HG03558 (cell line): Measurements from ENCODE around the gene KIF26B.

Experiments used
- ATAC-seq: cut with Tn5 transposase; IDR thresholded peaks from one replicate; pipeline ENCODE4 v1.9.1; 2021; ENCODE audit warnings: moderate number of reproducible peaks; ENCODE audit not compliant: unreplicated experiment; ENCODE audit errors: extremely low read depth

KIF26B gene

GRCh38 chr1:245266105-245266504, 111.3 kb downstream of the KIF26B start:
- no peak for ATAC-seq

GRCh38 chr1:245270063-245270462, 115.3 kb downstream of the KIF26B start:
- ATAC-seq: no peak

GRCh38 chr1:245270972-245271371, 116.2 kb downstream of the KIF26B start:
- ATAC-seq: no peak

- ATAC-seq: no peak
Observed at GRCh38 chr1:245272676-245273075, 117.9 kb downstream of the KIF26B start.

- ATAC-seq: no peak
Observed at GRCh38 chr1:245276445-245276844, 121.7 kb downstream of the KIF26B start.

- no peak for ATAC-seq
Observed at GRCh38 chr1:245277276-245277675, 122.5 kb downstream of the KIF26B start.

- no peak for ATAC-seq
Observed at GRCh38 chr1:245278846-245279245, 124.1 kb downstream of the KIF26B start.

- ATAC-seq: no peak
Observed at GRCh38 chr1:245279346-245279745, 124.6 kb downstream of the KIF26B start.

- no peak for ATAC-seq
Observed at GRCh38 chr1:245283001-245283400, 128.2 kb downstream of the KIF26B start.

GRCh38 chr1:245285168-245285567, 130.4 kb downstream of the KIF26B start:
- no peak for ATAC-seq

GRCh38 chr1:245288796-245289195, 134.0 kb downstream of the KIF26B start:
- no peak for ATAC-seq

GRCh38 chr1:245290836-245291235, 136.1 kb downstream of the KIF26B start:
- ATAC-seq: no peak

GRCh38 chr1:245291351-245291750, 136.6 kb downstream of the KIF26B start:
- ATAC-seq: no peak

- ATAC-seq: no peak
Observed at GRCh38 chr1:245292141-245292540, 137.4 kb downstream of the KIF26B start.

- ATAC-seq: no peak
Observed at GRCh38 chr1:245292553-245292952, 137.8 kb downstream of the KIF26B start.

- no peak for ATAC-seq
Observed at GRCh38 chr1:245294020-245294419, 139.2 kb downstream of the KIF26B start.

- ATAC-seq: no peak
Observed at GRCh38 chr1:245298781-245299180, 144.0 kb downstream of the KIF26B start.

- ATAC-seq: no peak
Observed at GRCh38 chr1:245301162-245301580, 146.4 kb downstream of the KIF26B start.

- ATAC-seq: no peak
Observed at GRCh38 chr1:245301921-245302320, 147.1 kb downstream of the KIF26B start.

- no peak for ATAC-seq
Observed at GRCh38 chr1:245304698-245305097, 149.9 kb downstream of the KIF26B start.

- no peak for ATAC-seq
Observed at GRCh38 chr1:245306020-245306419, 151.2 kb downstream of the KIF26B start.

GRCh38 chr1:245306628-245307410, 152.0 kb downstream of the KIF26B start:
- no peak for ATAC-seq
